Glomerular visceral epithelial cell (primary cell): ENCODE data around the gene ZSWIM5.
"Not testable (repeated sequence)": the region's sequence is repeated elsewhere in the genome, so short reads cannot be mapped to it uniquely, and the experiment has no call there.

Experiments
- DNase-seq: peaks from one replicate; pipeline ENCODE4 v3.0.0-alpha.2; 2016; ENCODE audit errors: extremely low spot score

ZSWIM5 gene

DNA sequence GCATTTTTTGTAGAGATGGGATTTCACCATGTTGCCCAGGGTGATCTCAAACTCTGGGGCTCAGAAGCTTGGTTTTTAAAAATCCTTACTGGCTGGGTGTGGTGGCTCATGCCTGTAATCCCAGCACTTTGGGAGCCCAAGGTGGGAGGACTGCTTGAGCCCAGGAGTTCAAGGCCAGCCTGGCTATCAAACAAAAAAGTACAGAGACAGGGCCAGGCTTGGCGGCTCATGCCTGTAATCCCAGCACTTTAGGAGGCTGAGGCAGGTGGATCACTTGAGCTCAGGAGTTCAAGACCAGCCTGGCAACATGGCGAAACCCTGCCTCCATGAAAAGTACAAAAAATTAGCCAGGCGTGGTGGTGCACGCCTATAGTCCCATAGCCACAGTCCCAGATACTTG lies 112.0 kb downstream of the ZSWIM5 start:
- not testable (repeated sequence) for DNase-seq

DNA sequence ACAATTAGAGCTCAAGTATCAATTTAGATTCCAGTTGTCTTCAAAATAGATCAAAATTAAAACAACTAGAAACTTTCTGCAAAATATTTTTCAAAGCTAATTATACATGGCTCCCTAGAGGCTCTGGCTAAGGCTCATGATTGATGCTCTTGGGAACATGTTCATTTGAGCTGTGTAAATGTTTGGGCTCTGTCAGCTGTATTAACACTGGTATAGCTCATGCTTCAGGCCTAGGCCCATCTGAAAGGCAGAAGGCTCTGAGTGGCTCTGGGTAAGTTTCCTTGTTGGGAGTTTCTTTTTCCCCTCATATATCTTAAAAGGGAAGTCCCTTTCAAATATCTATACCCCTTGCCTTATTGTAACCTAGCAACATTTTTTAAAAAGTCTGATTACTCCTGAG lies 113.1 kb downstream of the ZSWIM5 start:
- no peak for DNase-seq

GRCh38 chr1:45089711-45090110 lies 116.7 kb downstream of the ZSWIM5 start:
- DNase-seq, result no peak

- no peak for DNase-seq
Measured at GRCh38 chr1:45084562-45084961, 121.8 kb downstream of the ZSWIM5 start.

DNA sequence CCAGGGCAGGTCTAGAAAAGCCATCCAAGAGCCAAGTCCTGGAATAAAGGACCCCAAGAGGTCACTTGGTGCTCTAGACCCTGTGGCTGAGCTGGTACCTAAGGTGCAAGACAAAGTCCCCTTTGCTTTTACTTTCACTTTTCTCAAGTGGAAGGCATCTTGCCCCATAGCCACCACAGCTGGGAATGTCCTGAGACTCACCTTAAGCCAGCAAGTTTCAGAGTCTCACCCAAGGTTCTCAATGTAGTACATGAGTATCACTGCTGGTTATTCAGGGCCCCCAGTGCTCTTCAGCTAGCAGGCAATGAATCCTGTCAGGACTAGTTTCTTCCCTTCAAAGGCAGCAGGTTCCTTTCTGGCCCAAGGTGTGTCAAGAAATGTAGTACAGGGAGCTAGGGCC lies 126.9 kb downstream of the ZSWIM5 start:
- DNase-seq, result no peak

- not testable (repeated sequence) for DNase-seq
Measured at GRCh38 chr1:45076959-45077358, 129.4 kb downstream of the ZSWIM5 start.

- no peak for DNase-seq
Measured at GRCh38 chr1:45071567-45071966, 134.8 kb downstream of the ZSWIM5 start.

- no peak for DNase-seq
Measured at GRCh38 chr1:45067806-45068205, 138.6 kb downstream of the ZSWIM5 start.

GRCh38 chr1:45065083-45065482 lies 141.3 kb downstream of the ZSWIM5 start:
- no peak for DNase-seq

GRCh38 chr1:45062463-45062862 lies 143.9 kb downstream of the ZSWIM5 start:
- DNase-seq, result not testable (repeated sequence)

DNA sequence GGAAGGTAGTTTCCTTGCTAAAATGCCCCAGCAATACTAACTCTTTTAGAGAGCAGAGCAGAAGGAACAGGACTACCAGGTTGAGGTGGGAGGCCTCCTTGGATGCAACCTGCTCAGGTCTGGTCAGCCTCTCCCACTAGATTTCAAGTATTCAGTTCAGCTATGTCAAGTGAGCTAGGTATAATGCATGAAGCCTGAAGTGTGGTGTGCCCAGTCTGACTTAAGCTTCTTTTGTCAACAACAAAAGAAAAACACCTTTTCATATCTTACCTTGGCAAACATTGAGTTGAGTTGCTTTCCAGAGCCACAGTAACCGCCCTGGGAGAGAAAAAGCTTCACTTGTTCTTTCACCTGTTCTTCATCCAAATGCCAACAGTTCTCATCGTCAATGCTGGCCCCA lies 146.6 kb downstream of the ZSWIM5 start:
- DNase-seq, result no peak

GRCh38 chr1:45057542-45057941 lies 148.9 kb downstream of the ZSWIM5 start:
- DNase-seq, result no peak

DNA sequence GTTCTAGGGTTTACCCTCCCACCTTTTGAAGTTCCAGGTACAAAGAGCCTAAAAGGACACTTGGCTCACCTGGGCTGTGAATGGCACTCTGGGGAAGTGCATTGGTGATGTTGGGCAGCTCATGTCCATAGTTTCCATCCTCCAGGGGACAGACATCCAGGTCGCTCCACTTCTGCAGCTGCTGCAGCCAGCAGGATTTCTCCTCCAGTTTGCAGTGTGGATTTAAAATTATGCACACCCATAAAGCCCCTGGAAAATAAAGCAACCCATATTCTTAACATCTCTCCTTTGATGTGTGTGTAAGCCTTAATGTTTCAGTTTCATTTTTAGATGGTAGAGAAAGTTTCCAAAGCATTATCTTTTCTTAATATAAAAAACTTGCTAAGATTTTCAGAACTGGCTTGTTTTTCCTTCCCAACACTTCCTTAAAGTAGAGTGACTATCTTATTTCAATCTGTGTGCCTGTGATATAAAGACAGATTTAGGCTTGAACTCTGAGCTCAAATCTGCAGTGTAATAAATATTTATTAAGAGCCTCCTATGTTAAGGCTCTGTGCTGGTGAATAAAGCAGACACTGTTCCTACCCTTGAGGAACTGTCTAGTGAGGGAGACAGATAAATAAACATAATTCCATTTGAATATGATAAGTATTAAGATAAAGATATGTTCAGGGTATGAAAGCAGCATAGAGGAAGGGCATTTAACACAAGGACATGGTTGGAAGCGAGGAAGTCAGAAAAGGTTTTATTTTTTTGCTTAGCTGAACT lies 155.2 kb downstream of the ZSWIM5 start:
- DNase-seq, result no peak

GRCh38 chr1:45047032-45047431 lies 159.4 kb downstream of the ZSWIM5 start:
- no peak for DNase-seq

DNA sequence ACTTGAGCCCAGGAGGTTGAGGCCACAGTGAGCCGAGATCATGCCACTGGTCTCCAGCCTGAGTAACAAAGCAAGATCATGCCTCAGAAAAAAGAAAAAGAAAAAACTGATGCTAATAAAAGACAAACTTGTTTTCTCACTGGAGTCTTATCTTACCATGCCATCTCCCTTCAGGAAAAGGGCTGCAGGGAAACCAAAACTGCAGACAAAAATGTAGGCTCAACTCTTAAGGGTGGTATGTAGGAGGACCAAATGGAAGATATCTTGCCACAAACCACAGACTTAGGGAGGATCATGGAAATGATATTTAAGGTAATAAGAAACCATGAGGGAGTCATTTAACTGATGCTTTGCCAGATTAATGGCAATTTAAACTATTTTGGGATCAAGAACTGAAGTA lies 161.5 kb downstream of the ZSWIM5 start:
- DNase-seq, result no peak

DNA sequence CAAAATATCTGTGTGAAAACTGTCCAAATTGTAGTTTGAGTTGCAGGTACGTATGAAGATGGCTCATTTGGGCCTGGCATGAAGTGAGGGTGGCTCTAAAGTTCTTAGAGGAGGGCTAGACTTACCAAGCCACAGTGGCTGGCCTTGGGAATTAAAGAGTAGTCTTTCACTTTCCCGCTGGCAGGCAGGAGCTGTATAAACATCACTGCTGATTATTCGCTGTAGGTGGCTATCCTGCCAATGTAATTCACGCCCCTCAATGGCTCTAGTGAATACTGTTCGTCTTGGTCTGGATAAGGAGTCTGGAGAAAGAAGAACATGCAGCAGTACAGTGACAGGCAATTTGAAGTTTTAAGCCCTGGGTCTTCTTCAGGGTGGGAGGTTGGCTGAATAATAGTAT lies 163.3 kb downstream of the ZSWIM5 start:
- no peak for DNase-seq

DNA sequence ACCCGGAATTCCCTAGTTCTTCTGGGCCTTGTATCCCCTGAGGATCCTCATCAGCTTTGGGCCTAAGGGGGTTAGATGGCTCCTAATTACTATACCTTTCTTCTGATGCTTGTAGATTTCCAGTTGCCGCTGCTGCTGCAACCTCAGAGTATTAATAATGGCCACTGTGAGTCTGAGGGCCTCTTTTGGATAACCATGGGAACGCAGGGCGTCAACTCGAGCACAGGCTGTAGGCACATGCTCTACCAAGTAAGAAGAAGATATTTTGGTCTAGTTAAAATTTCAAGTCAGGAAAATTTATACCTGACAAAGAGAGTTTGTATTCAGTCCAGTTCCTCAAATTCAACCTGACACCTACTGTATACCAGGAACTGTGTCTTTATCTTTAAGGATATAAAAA lies 166.1 kb downstream of the ZSWIM5 start:
- no peak for DNase-seq

- no peak for DNase-seq
Measured at GRCh38 chr1:45038661-45039364, 167.6 kb downstream of the ZSWIM5 start.

- no peak for DNase-seq
Measured at GRCh38 chr1:45038240-45038639, 168.2 kb downstream of the ZSWIM5 start.

DNA sequence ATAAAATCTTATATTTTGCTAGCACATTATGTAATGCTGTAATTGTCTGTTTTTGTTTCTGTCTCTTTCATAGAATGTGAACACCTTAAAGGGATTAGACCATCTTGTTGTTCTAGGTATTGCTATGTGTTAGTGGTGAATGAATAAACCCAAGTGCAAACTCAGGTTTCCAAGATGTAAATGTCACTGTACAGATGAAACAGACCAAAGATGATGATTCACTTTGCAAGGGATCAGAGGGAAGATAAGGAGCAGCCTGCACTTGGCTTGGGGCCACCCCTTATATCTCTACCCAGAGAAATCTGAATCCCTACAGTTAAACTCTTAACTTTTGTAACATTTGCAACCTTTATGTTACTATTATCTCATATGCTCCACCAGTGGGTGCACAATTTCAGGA lies 168.9 kb downstream of the ZSWIM5 start:
- no peak for DNase-seq

DNA sequence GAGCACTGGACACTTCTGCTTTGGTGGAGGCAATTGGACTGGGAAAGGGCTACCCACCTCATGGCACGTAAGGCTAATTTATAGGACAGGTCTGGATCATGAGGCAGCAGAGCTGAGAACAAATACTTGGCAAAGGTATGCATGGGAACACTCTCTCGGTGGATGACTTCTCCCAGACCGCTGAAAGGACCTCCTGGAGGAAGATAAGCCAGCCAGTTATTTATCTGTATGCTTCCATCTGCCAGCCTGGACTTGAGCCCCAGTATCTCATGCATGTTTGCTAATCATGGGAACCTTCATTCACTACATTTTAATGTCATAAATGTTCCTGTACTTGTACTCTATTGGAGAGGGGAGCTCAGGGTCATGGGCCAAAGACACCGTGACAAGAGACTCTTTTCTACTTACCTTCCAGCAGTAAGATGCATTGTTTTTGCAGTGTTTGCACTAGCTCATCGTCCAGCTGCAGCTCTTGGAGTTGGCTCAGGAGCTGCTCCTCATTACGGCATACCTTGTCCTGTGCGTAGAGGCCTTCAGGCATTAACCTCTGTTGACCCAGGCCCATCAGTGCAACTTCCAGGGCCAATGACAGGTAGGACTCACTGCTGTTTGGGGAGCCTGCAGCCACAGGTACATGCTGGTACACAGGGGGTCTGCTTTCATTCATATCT lies 170.6 kb downstream of the ZSWIM5 start:
- no peak for DNase-seq

GRCh38 chr1:45033356-45033755 lies 173.0 kb downstream of the ZSWIM5 start:
- no peak for DNase-seq

- no peak for DNase-seq
Measured at GRCh38 chr1:45032837-45033236, 173.6 kb downstream of the ZSWIM5 start.
